ENCODE results near the gene ZNF662. TPM values are rescaled to one million over a fixed set of nuclear protein-coding genes. Genes with fewer than 3 reads are reported as not detected.

Gene ZNF662
- total RNA-seq, 2 donors from 2014 or later = 8.6 to 15.5 TPM

GRCh38 chr3:42886294-42886822 lies 19.6 kb upstream of the ZNF662 start:
- H3K36me3 ChIP-seq = no peaks in the 10 kb centered on the region
- H3K4me1 ChIP-seq (replicated peaks) = no peaks in the 10 kb centered on the region
- no peak for TF ChIP-seq CTCF (IDR thresholded peaks at IDR 0.05)
- TF ChIP-seq POLR2A (IDR thresholded peaks at IDR 0.05) = no peak
- TF ChIP-seq POLR2AphosphoS5 (IDR thresholded peaks at IDR 0.05) = no peak
- no peaks in the 10 kb centered on the region for H3K9me3 ChIP-seq
- no peak for DNase-seq (ENCODE audit: low spot score)
- intact Hi-C loops (cut with DNase I) = no loop called here
- 56% methylated on average over 1 of the region's 1 CpG for WGBS
- H3K4me3 ChIP-seq = no peak overlapping the region
- H3K27ac ChIP-seq = no peak overlapping the region
- H3K27me3 ChIP-seq (replicated peaks; ENCODE audit: insufficient read depth) = no peaks in the 10 kb centered on the region

GRCh38 chr3:42887084-42887483 lies 18.9 kb upstream of the ZNF662 start:
- no peaks in the 10 kb centered on the region for H3K9me3 ChIP-seq
- H3K4me1 ChIP-seq (replicated peaks) = no peaks in the 10 kb centered on the region
- no peak for DNase-seq (ENCODE audit: low spot score)
- no peak overlapping the region for H3K4me3 ChIP-seq
- TF ChIP-seq CTCF (IDR thresholded peaks at IDR 0.05) (no peak), POLR2A (IDR thresholded peaks at IDR 0.05) (no peak), POLR2AphosphoS5 (IDR thresholded peaks at IDR 0.05) (no peak)
- H3K36me3 ChIP-seq = no peaks in the 10 kb centered on the region
- H3K27ac ChIP-seq = no peak overlapping the region
- no peaks in the 10 kb centered on the region for H3K27me3 ChIP-seq (replicated peaks; ENCODE audit: insufficient read depth)
- WGBS = 94% methylated on average over 3 of the region's 3 CpGs
- intact Hi-C loops (cut with DNase I) = no loop called here

- no peaks in the 10 kb centered on the region for H3K9me3 ChIP-seq
Observed at GRCh38 chr3:42891042-42891441, 14.9 kb upstream of the ZNF662 start.

GRCh38 chr3:42892169-42892568 lies 13.8 kb upstream of the ZNF662 start:
- no peaks in the 10 kb centered on the region for H3K4me1 ChIP-seq (replicated peaks)
- 88% methylated on average over 1 of the region's 1 CpG for WGBS
- no peak for DNase-seq (ENCODE audit: low spot score)
- no peak for TF ChIP-seq CTCF (IDR thresholded peaks at IDR 0.05)
- TF ChIP-seq POLR2A (IDR thresholded peaks at IDR 0.05) = no peak
- TF ChIP-seq POLR2AphosphoS5 (IDR thresholded peaks at IDR 0.05) = no peak
- no peaks in the 10 kb centered on the region for H3K36me3 ChIP-seq
- no peak overlapping the region for H3K4me3 ChIP-seq
- no peaks in the 10 kb centered on the region for H3K27me3 ChIP-seq (replicated peaks; ENCODE audit: insufficient read depth)
- intact Hi-C loops (cut with DNase I) = no loop called here
- H3K27ac ChIP-seq = no peak overlapping the region
- H3K9me3 ChIP-seq = no peaks in the 10 kb centered on the region

More at GRCh38 chr3:42891042-42891441, 14.9 kb upstream of the ZNF662 start:
- no peaks in the 10 kb centered on the region for H3K4me1 ChIP-seq (replicated peaks)
- DNase-seq (ENCODE audit: low spot score) = no peak
- intact Hi-C loops (cut with DNase I) = no loop called here
- no peaks in the 10 kb centered on the region for H3K36me3 ChIP-seq
- H3K27me3 ChIP-seq (replicated peaks; ENCODE audit: insufficient read depth) = no peaks in the 10 kb centered on the region
- WGBS = 57% methylated on average over 2 of the region's 2 CpGs
- no peak for TF ChIP-seq POLR2AphosphoS5 (IDR thresholded peaks at IDR 0.05)
- no peak for TF ChIP-seq CTCF (IDR thresholded peaks at IDR 0.05)
- TF ChIP-seq POLR2A (IDR thresholded peaks at IDR 0.05) = no peak
- no peak overlapping the region for H3K4me3 ChIP-seq
- no peak overlapping the region for H3K27ac ChIP-seq

GRCh38 chr3:42892807-42893206 lies 13.1 kb upstream of the ZNF662 start:
- H3K27ac ChIP-seq = no peak overlapping the region
- H3K4me3 ChIP-seq = no peak overlapping the region
- H3K36me3 ChIP-seq = no peaks in the 10 kb centered on the region
- 92% methylated on average over 1 of the region's 1 CpG for WGBS
- no peak for TF ChIP-seq CTCF (IDR thresholded peaks at IDR 0.05)
- no peak for TF ChIP-seq POLR2A (IDR thresholded peaks at IDR 0.05)
- TF ChIP-seq POLR2AphosphoS5 (IDR thresholded peaks at IDR 0.05) = no peak
- intact Hi-C loops (cut with DNase I) = no loop called here
- no peaks in the 10 kb centered on the region for H3K4me1 ChIP-seq (replicated peaks)
- H3K27me3 ChIP-seq (replicated peaks; ENCODE audit: insufficient read depth) = no peaks in the 10 kb centered on the region
- DNase-seq (ENCODE audit: low spot score) = no peak
- no peaks in the 10 kb centered on the region for H3K9me3 ChIP-seq

Measured in prostate gland (tissue), 2 donors.